A549 (cell line): Measurements from ENCODE around the gene KSR2. TPM values are rescaled to one million over a fixed set of nuclear protein-coding genes. Genes with fewer than 3 reads are reported as not detected.

Experiments used
- ATAC-seq, 2 experiments: fragments of 200-7000 bp in 1 of 2; fragments of >200 bp in 1 of 2; cut with Nextera tagmentation in 1 of 2; cut with Tn5 transposase in 1 of 2; 3 replicates each; pipeline versions ENCODE4 v1.8.0 to v1.9.1; 2018 to 2020; ENCODE audit warnings: mild to moderate bottlenecking in 1 of 2, moderate library complexity in 1 of 2
- CTCF ChIA-PET: fragments of 300-600 bp; sonication (Branson Sonifier 250); formaldehyde crosslinking; extraction: SDS; loops from one replicate; lab custom pipeline; 2021; ENCODE audit warnings: antibody characterized with exemption, inconsistent platforms; lab: Yijun Ruan, JAX
- POLR2A ChIA-PET: fragments of 350-600 bp; formaldehyde crosslinking; extraction: SDS; loops from one replicate; lab custom pipeline; 2021; ENCODE audit warnings: antibody characterized with exemption, inconsistent platforms; lab: Yijun Ruan, JAX
- DNase-seq, 2 experiments: peaks; one replicate each; pipeline versions ENCODE4 v3.0.0 to v3.0.0-alpha.2; 2011 to 2016; ENCODE audit warnings: low read depth in 1 of 2, low spot score in 1 of 2
- FAIRE-seq: peaks from 2 replicates; lab custom pipeline; 2011; peaks lifted over from hg19 to GRCh38; lab: Jason Lieb, UNC
- H3K27ac ChIP-seq, 2 experiments: fragments of >200 bp; sonication (Bioruptor Twin); formaldehyde crosslinking; 3 replicates each; pipeline ENCODE4 v1.5.1; 2016 to 2017
- H3K4me1 ChIP-seq: fragments of >200 bp; sonication (Bioruptor Twin); formaldehyde crosslinking; 3 replicates; pipeline ENCODE4 v1.6.1; 2016
- H3K4me2 ChIP-seq: fragments of >200 bp; sonication (Bioruptor Twin); formaldehyde crosslinking; 3 replicates; pipeline ENCODE4 v1.6.1; 2016
- H3K4me3 ChIP-seq: fragments of >200 bp; sonication (Bioruptor Twin); formaldehyde crosslinking; 3 replicates; pipeline ENCODE4 v1.5.1; 2016
- H3K9me3 ChIP-seq: fragments of >200 bp; sonication (Bioruptor Twin); formaldehyde crosslinking; 3 replicates; pipeline ENCODE4 v1.6.1; 2016
- BCL3 ChIP-seq: fragments of >200 bp; sonication (Bioruptor Twin); formaldehyde crosslinking; IDR thresholded peaks from 3 replicates; pipeline ENCODE4 v1.6.1; 2016
- CTCF ChIP-seq: fragments of >200 bp; sonication (Bioruptor Twin); formaldehyde crosslinking; IDR thresholded peaks from 3 replicates; pipeline ENCODE4 v1.5.1; 2016
- E2F6 ChIP-seq: IDR thresholded peaks from 2 replicates; pipeline ENCODE4 v1.6.1; 2012; ENCODE audit warnings: low read depth, borderline replicate concordance
- EHF ChIP-seq: fragments of 250-450 bp; sonication (Bioruptor Pico); IDR thresholded peaks from 2 replicates; pipeline ENCODE4 v1.5.0; 2020; ENCODE audit warnings: mild to moderate bottlenecking
- EP300 ChIP-seq, 2 experiments: fragments of >200 bp; sonication (Bioruptor Twin); formaldehyde crosslinking; IDR thresholded peaks; 2 replicates in 1 of 2; 3 replicates in 1 of 2; pipeline ENCODE4 v1.6.1; 2016 to 2017
- FOXS1 ChIP-seq: fragments of 250-450 bp; sonication (Bioruptor Pico); IDR thresholded peaks from 2 replicates; pipeline ENCODE4 v1.5.0; 2020; ENCODE audit warnings: mild to moderate bottlenecking, moderate library complexity
- HMGXB4 ChIP-seq: fragments of 250-450 bp; sonication (Bioruptor Pico); IDR thresholded peaks from 2 replicates; pipeline ENCODE4 v1.5.0; 2021; ENCODE audit warnings: mild to moderate bottlenecking, moderate library complexity, borderline replicate concordance
- HOXA7 ChIP-seq: fragments of 250-450 bp; sonication (Bioruptor Pico); IDR thresholded peaks from 2 replicates; pipeline ENCODE4 v1.5.0; 2020; ENCODE audit warnings: mild to moderate bottlenecking, moderate library complexity
- HOXB5 ChIP-seq: fragments of 250-450 bp; sonication (Bioruptor Pico); IDR thresholded peaks from 2 replicates; pipeline ENCODE4 v1.5.0; 2020; ENCODE audit warnings: mild to moderate bottlenecking, moderate library complexity
- KDM1A ChIP-seq: fragments of 200-600 bp; sonication (generic); IDR thresholded peaks from 2 replicates; pipeline ENCODE4 v1.6.1; 2016; ENCODE audit warnings: low read depth, mild to moderate bottlenecking
- KDM5A ChIP-seq: fragments of 200-600 bp; sonication (generic); IDR thresholded peaks from 2 replicates; pipeline ENCODE4 v1.6.1; 2016; ENCODE audit warnings: antibody characterized with exemption, mild to moderate bottlenecking
- MAZ ChIP-seq: fragments of 150-350 bp; IDR thresholded peaks from 2 replicates; pipeline ENCODE4 v1.6.1; 2014; ENCODE audit warnings: antibody characterized with exemption, low read depth, low read length, borderline replicate concordance
- PBX3 ChIP-seq: IDR thresholded peaks from 2 replicates; pipeline ENCODE4 v1.6.1; 2012
- RARB ChIP-seq: fragments of 250-450 bp; sonication (Bioruptor Pico); IDR thresholded peaks from 2 replicates; pipeline ENCODE4 v1.8.0; 2021; ENCODE audit warnings: mild to moderate bottlenecking, moderate library complexity
- RFX5 ChIP-seq: fragments of 450-650 bp; IDR thresholded peaks from 2 replicates; pipeline ENCODE4 v1.7.1; 2014; ENCODE audit warnings: antibody characterized with exemption, mild to moderate bottlenecking, moderate library complexity
- RNF2 ChIP-seq: fragments of 200-600 bp; sonication (generic); IDR thresholded peaks from 2 replicates; pipeline ENCODE4 v1.6.1; 2016; ENCODE audit warnings: low read depth, mild to moderate bottlenecking, antibody characterized with exemption, moderate library complexity, borderline replicate concordance
- SREBF2 ChIP-seq: fragments of 450-650 bp; IDR thresholded peaks from 2 replicates; pipeline ENCODE4 v1.6.1; 2014; ENCODE audit warnings: mild to moderate bottlenecking, moderate library complexity
- USF2 ChIP-seq: fragments of 450-650 bp; IDR thresholded peaks from 2 replicates; pipeline ENCODE4 v1.6.1; 2014; ENCODE audit warnings: antibody characterized with exemption
- ZFP36 ChIP-seq: fragments of 450-650 bp; IDR thresholded peaks from 2 replicates; pipeline ENCODE4 v1.6.1; 2014; ENCODE audit warnings: borderline replicate concordance; ENCODE audit not compliant: partially characterized antibody
- WGBS: methylation state at CpG from one replicate; pipeline ENCODE4 v1.1.6; 2017; ENCODE audit errors: missing lambda C conversion rate; 5-methylcytosine and 5-hydroxymethylcytosine counted together
- polyA plus RNA-seq, 4 experiments: library from polyadenylated mRNA; depleted of rRNA in 3 of 4; stranded (reverse); fragments of >200 nt; fragmentation: RNase III in 1 of 4; extraction: RNeasy Plus Mini Kit Qiagen cat#74134 plus additional on column Dnase treatment in 1 of 4; gene quantifications; 2 replicates in 3 of 4; 3 replicates in 1 of 4; pipeline ENCODE4 v1.2.3, GENCODE V29; 2011 to 2017

The KSR2 gene
- polyA plus RNA-seq, 2 of the 4 experiments (the other 2 are of a cell fraction): 0.37 to 1.2 TPM

- 37% methylated on average over 3 of the region's 3 CpGs for WGBS
- TF ChIP-seq HOXA7 (CRISPR knock-in tag) (no peak), BCL3 (no peak), RFX5 (no peak), CTCF (no peak), FOXS1 (no peak), ZFP36 (no peak), HOXB5 (CRISPR knock-in tag) (no peak), KDM1A (no peak), E2F6 (no peak), HMGXB4 (no peak), USF2 (no peak)
- ChIA-PET POLR2A (no interaction called here), CTCF (no interaction called here)
- ATAC-seq (no peak), FAIRE-seq (peak; percentile 65), DNase-seq (no peak)
- H3K4me2 ChIP-seq: no peak overlapping the region
- no peak overlapping the region for H3K27ac ChIP-seq
- no peak overlapping the region for H3K4me3 ChIP-seq
- peaks cover 11% of the 10 kb centered on the region for H3K9me3 ChIP-seq
- no peaks in the 10 kb centered on the region for H3K4me1 ChIP-seq
Measured at GRCh38 chr12:117761528-117762100, 207.2 kb downstream of the KSR2 start.

- CTCF ChIA-PET: no interaction called here
- no peak overlapping the region for H3K4me3 ChIP-seq
- no peak overlapping the region for H3K4me2 ChIP-seq
- H3K4me1 ChIP-seq: no peaks in the 10 kb centered on the region
- ATAC-seq (no peak), FAIRE-seq (no peak), DNase-seq (no peak)
- POLR2A ChIA-PET: no interaction called here
- WGBS: 60% methylated on average over 12 of the region's 39 CpGs
- peaks cover 5% of the 10 kb centered on the region; the same call in 2 of the 3 replicates for H3K9me3 ChIP-seq
- no peak for TF ChIP-seq KDM5A
- TF ChIP-seq RNF2: no peak
- TF ChIP-seq EP300 (IDR thresholded peaks at IDR 0.05): no peak
- TF ChIP-seq RARB (CRISPR knock-in tag): no peak
- no peak for TF ChIP-seq EHF
- no peak for TF ChIP-seq MAZ
- no peak overlapping the region for H3K27ac ChIP-seq
Measured at GRCh38 chr12:117760990-117761389, 207.8 kb downstream of the KSR2 start.

GRCh38 chr12:117750657-117751056 lies 218.1 kb downstream of the KSR2 start:
- FAIRE-seq (no peak), DNase-seq (no peak), ATAC-seq (no peak)
- TF ChIP-seq PBX3: no peak
- TF ChIP-seq SREBF2: no peak
- CTCF ChIA-PET: no interaction called here
- Histone ChIP-seq H3K27ac (no peak overlapping the region), H3K4me2 (no peak overlapping the region), H3K9me3 (peaks cover 8% of the 10 kb centered on the region; the same call in 1 of the 3 replicates), H3K4me3 (no peak overlapping the region), H3K4me1 (no peaks in the 10 kb centered on the region)
- 20% methylated on average over 2 of the region's 2 CpGs for WGBS
- POLR2A ChIA-PET: no interaction called here
